IMR-90 (cell line): ENCODE measurements around the gene HCCS. TPM values are rescaled to one million over a fixed set of nuclear protein-coding genes. Genes with fewer than 3 reads are reported as not detected.

ENCODE experiments used
- ATAC-seq: fragments of 200-7000 bp; cut with Tn5 transposase; 2 replicates; pipeline ENCODE4 v1.9.1; 2020; ENCODE audit warnings: low read depth, mild to moderate bottlenecking, moderate library complexity
- BruUV-seq: library from RNA; stranded (reverse); fragments of 400-500 nt; replicated peaks from 2 replicates; lab custom pipeline; 2021; lab: Mats Ljungman, UMichigan
- CTCF ChIA-PET: fragments of 300-600 bp; formaldehyde crosslinking; extraction: SDS; loops from one replicate; lab custom pipeline; 2021; ENCODE audit warnings: antibody characterized with exemption; lab: Yijun Ruan, JAX
- POLR2A ChIA-PET: fragments of 300-600 bp; sonication (Branson Sonifier 250); formaldehyde crosslinking; loops from one replicate; lab custom pipeline; 2022; ENCODE audit warnings: antibody characterized with exemption; ENCODE audit not compliant: unreplicated experiment; lab: Charles Lee
- DNase-seq: peaks from one replicate; pipeline ENCODE4 v3.0.0; 2013
- H2AFZ ChIP-seq: replicated peaks from 2 replicates; pipeline ENCODE3; 2013; ENCODE audit warnings: low read length, mild to moderate bottlenecking; ENCODE audit not compliant: poor library complexity
- H2AK5ac ChIP-seq: 2 replicates; pipeline ENCODE4 v1.6.1; 2013; ENCODE audit warnings: low read depth, low read length, inconsistent platforms
- H2AK9ac ChIP-seq: replicated peaks from 2 replicates; pipeline ENCODE3; 2013; ENCODE audit warnings: mild to moderate bottlenecking, low read depth, low read length, moderate library complexity; ENCODE audit not compliant: poor library complexity
- H2BK120ac ChIP-seq: 2 replicates; pipeline ENCODE4 v1.6.1; 2013; ENCODE audit warnings: low read depth, low read length, inconsistent platforms
- H2BK15ac ChIP-seq: 3 replicates; pipeline ENCODE4 v1.6.1; 2013; ENCODE audit warnings: low read depth, low read length, inconsistent platforms
- H2BK20ac ChIP-seq: 2 replicates; pipeline ENCODE4 v1.6.1; 2013; ENCODE audit warnings: low read depth, mild to moderate bottlenecking, inconsistent platforms, low read length, moderate library complexity
- H2BK5ac ChIP-seq: 2 replicates; pipeline ENCODE4 v1.6.1; 2013; ENCODE audit warnings: mild to moderate bottlenecking, low read depth, low read length, inconsistent platforms; ENCODE audit not compliant: poor library complexity, severe bottlenecking
- H3K14ac ChIP-seq: replicated peaks from 2 replicates; pipeline ENCODE4 v1.6.1; 2013; ENCODE audit warnings: low read depth, low read length, inconsistent platforms
- H3K18ac ChIP-seq: 2 replicates; pipeline ENCODE4 v1.6.1; 2013; ENCODE audit warnings: low read depth, low read length, control low read depth
- H3K23ac ChIP-seq: 2 replicates; pipeline ENCODE4 v1.6.1; 2013; ENCODE audit warnings: low read depth, low read length, inconsistent platforms
- H3K27ac ChIP-seq: 2 replicates; pipeline ENCODE4 v1.5.1; 2013; ENCODE audit warnings: mild to moderate bottlenecking, control low read depth, low read length; ENCODE audit not compliant: insufficient read depth
- H3K27me3 ChIP-seq: 2 replicates; pipeline ENCODE4 v1.6.1; 2013; ENCODE audit warnings: low read length; ENCODE audit not compliant: control insufficient read depth, insufficient read depth
- H3K36me3 ChIP-seq: 2 replicates; pipeline ENCODE4 v1.6.1; 2013; ENCODE audit warnings: low read length, mixed read lengths; ENCODE audit not compliant: control insufficient read depth, insufficient read depth
- H3K4ac ChIP-seq: 2 replicates; pipeline ENCODE4 v1.6.1; 2013; ENCODE audit warnings: low read depth, low read length, inconsistent platforms
- H3K4me1 ChIP-seq: 2 replicates; pipeline ENCODE4 v1.6.1; 2013; ENCODE audit warnings: low read length, mixed read lengths; ENCODE audit not compliant: control insufficient read depth, insufficient read depth
- H3K4me2 ChIP-seq: 2 replicates; pipeline ENCODE4 v1.6.1; 2013; ENCODE audit warnings: low read depth, mild to moderate bottlenecking, control low read depth, low read length, moderate library complexity
- H3K4me3 ChIP-seq: 2 replicates; pipeline ENCODE4 v1.5.1; 2013; ENCODE audit warnings: low read depth, mild to moderate bottlenecking, control low read depth, low read length, moderate library complexity; ENCODE audit not compliant: insufficient read depth
- H3K56ac ChIP-seq: 2 replicates; pipeline ENCODE4 v1.6.1; 2013; ENCODE audit warnings: low read length, inconsistent platforms; ENCODE audit not compliant: insufficient read depth; ENCODE audit errors: extremely low read depth
- H3K79me1 ChIP-seq, 2 experiments: 2 replicates each; pipeline ENCODE4 v1.6.1; 2013; ENCODE audit warnings: low read length in 2 of 2, inconsistent platforms in 1 of 2, low read depth in 1 of 2
- H3K9ac ChIP-seq: 2 replicates; pipeline ENCODE4 v1.6.1; 2013; ENCODE audit warnings: low read depth, low read length, control low read depth
- H3K9me1 ChIP-seq: 2 replicates; pipeline ENCODE4 v1.6.1; 2013; ENCODE audit warnings: low read length, inconsistent platforms; ENCODE audit not compliant: insufficient read depth
- H3K9me3 ChIP-seq: 2 replicates; pipeline ENCODE4 v1.6.1; 2013; ENCODE audit warnings: low read length; ENCODE audit not compliant: control insufficient read depth, insufficient read depth
- H4K20me1 ChIP-seq: 2 replicates; pipeline ENCODE4 v1.6.1; 2013; ENCODE audit warnings: low read length, inconsistent platforms; ENCODE audit not compliant: insufficient read depth
- H4K5ac ChIP-seq: 2 replicates; pipeline ENCODE4 v1.6.1; 2013; ENCODE audit warnings: mild to moderate bottlenecking, low read depth, low read length, control low read depth
- H4K8ac ChIP-seq, 2 experiments: 2 replicates each; pipeline ENCODE4 v1.6.1; 2013; ENCODE audit warnings: low read depth in 2 of 2, low read length in 2 of 2, control low read depth in 1 of 2, inconsistent platforms in 1 of 2
- H4K91ac ChIP-seq: 2 replicates; pipeline ENCODE4 v1.6.1; 2013; ENCODE audit warnings: low read depth, low read length, inconsistent platforms; ENCODE audit not compliant: insufficient read depth
- BHLHE40 ChIP-seq: fragments of 150-350 bp; IDR thresholded peaks from 2 replicates; pipeline ENCODE4 v1.6.1; 2016; ENCODE audit warnings: mild to moderate bottlenecking, low read depth, low read length
- CEBPB ChIP-seq: IDR thresholded peaks from 2 replicates; pipeline ENCODE4 v1.6.1; 2012; ENCODE audit warnings: low read depth, low read length, improper control_type of control experiment
- CHD1 ChIP-seq: IDR thresholded peaks from 2 replicates; pipeline ENCODE4 v1.6.1; 2012; ENCODE audit warnings: low read depth, low read length, improper control_type of control experiment
- CTCF ChIP-seq: conservative IDR thresholded peaks from 2 replicates; pipeline ENCODE4 v1.5.1; 2012; ENCODE audit warnings: mild to moderate bottlenecking, low read depth, low read length, improper control_type of control experiment
- FOS ChIP-seq: fragments of 150-350 bp; IDR thresholded peaks from 2 replicates; pipeline ENCODE4 v1.6.1; 2016; ENCODE audit warnings: low read depth, low read length
- MAFK ChIP-seq: IDR thresholded peaks from 2 replicates; pipeline ENCODE4 v1.6.1; 2012; ENCODE audit warnings: low read depth, low read length, improper control_type of control experiment
- MAZ ChIP-seq: IDR thresholded peaks from 2 replicates; pipeline ENCODE4 v1.6.1; 2012; ENCODE audit warnings: low read depth, mild to moderate bottlenecking, low read length, improper control_type of control experiment, moderate library complexity, borderline replicate concordance
- MXI1 ChIP-seq: IDR thresholded peaks from 2 replicates; pipeline ENCODE4 v1.6.1; 2012; ENCODE audit warnings: low read depth, mild to moderate bottlenecking, low read length, moderate library complexity, borderline replicate concordance
- NFE2L2 ChIP-seq: fragments of 150-350 bp; IDR thresholded peaks from 2 replicates; pipeline ENCODE4 v1.6.1; 2016; ENCODE audit warnings: low read depth, mild to moderate bottlenecking, low read length
- POLR2A ChIP-seq: IDR thresholded peaks from 2 replicates; pipeline ENCODE4 v1.6.1; 2012; ENCODE audit warnings: mild to moderate bottlenecking, low read depth, low read length
- RAD21 ChIP-seq: IDR thresholded peaks from 2 replicates; pipeline ENCODE4 v1.6.1; 2012; ENCODE audit warnings: low read length, improper control_type of control experiment
- RCOR1 ChIP-seq: IDR thresholded peaks from 2 replicates; pipeline ENCODE4 v1.6.1; 2012; ENCODE audit warnings: mild to moderate bottlenecking, low read length, improper control_type of control experiment; ENCODE audit not compliant: insufficient replicate concordance
- RFX5 ChIP-seq: IDR thresholded peaks from 2 replicates; pipeline ENCODE4 v1.8.0; 2012; ENCODE audit warnings: low read depth, mild to moderate bottlenecking, low read length, moderate library complexity
- SMC3 ChIP-seq: fragments of 150-350 bp; IDR thresholded peaks from 2 replicates; pipeline ENCODE4 v1.6.1; 2016; ENCODE audit warnings: low read depth, mild to moderate bottlenecking, antibody characterized with exemption, low read length, moderate library complexity
- USF2 ChIP-seq: fragments of 150-350 bp; IDR thresholded peaks from 2 replicates; pipeline ENCODE4 v1.6.1; 2017; ENCODE audit warnings: mild to moderate bottlenecking, antibody characterized with exemption, low read length, low read depth
- dilution Hi-C: fragments of 300-500 bp; cut with HindIII; formaldehyde crosslinking; loops from one replicate; pipeline ENCODE4 v1.14.3; 2018; ENCODE audit warnings: low sequenced_read_pairs; ENCODE audit not compliant: unreplicated experiment
- in situ Hi-C: fragments of 300-500 bp; cut with MboI; formaldehyde crosslinking; loops from 3 replicates; pipeline ENCODE4 v1.14.3; 2019; ENCODE audit warnings: low sequenced_read_pairs, inconsistent platforms, mixed read lengths
- intact Hi-C: fragments of 100-400 bp; cut with micrococcal nuclease; formaldehyde crosslinking; loops from 2 replicates; pipeline ENCODE4 v1.10.0; 2022
- polyA plus RNA-seq, 3 experiments: library from polyadenylated mRNA; depleted of rRNA; stranded (reverse); fragments of >200 nt; gene quantifications; 2 replicates each; pipeline ENCODE4 v1.2.3, GENCODE V29; 2012; ENCODE audit warnings: low replicate concordance in 1 of 3
- total RNA-seq: library from RNA; depleted of rRNA; stranded (reverse); fragments of >200 nt; gene quantifications from 2 replicates; pipeline ENCODE4 v1.2.3, GENCODE V29; 2012
- TF ChIP-seq, protein P1 (sequence below): fragments of 150-350 bp; IDR thresholded peaks from 2 replicates; pipeline ENCODE4 v1.6.1; 2016; ENCODE audit warnings: low read depth, mild to moderate bottlenecking, low read length, moderate library complexity, borderline replicate concordance

Gene HCCS
- total and polyA plus RNA-seq, 2 of the 4 experiments (the other 2 are of a cell fraction) = 24.0 to 28.6 TPM

GRCh38 chrX:11099465-11099864, 11.7 kb upstream of the HCCS start:
- H2BK20ac ChIP-seq = 0 out of 2 replicates have a peak overlapping the region, but pooled peaks have one; percentile 16
- H3K79me1 ChIP-seq = no peaks in the 10 kb centered on the region
- no peak overlapping the region; the same call in 1 of the 2 replicates for H4K91ac ChIP-seq
- H2AK5ac ChIP-seq = peak overlapping the region; percentile 43; the same call in 1 of the 2 replicates
- no peak overlapping the region for H3K14ac ChIP-seq
- H4K5ac ChIP-seq = no peak overlapping the region
- H3K4me3 ChIP-seq = no peak overlapping the region
- in situ Hi-C loops (no loop called here), intact Hi-C loops (loop anchor here (1.0 kb wide), 1 partner anchor 245 kb away; no protein-coding TSS in a partner anchor), dilution Hi-C loops (no loop called here)
- H2BK5ac ChIP-seq = no peak overlapping the region
- no peak overlapping the region for H3K56ac ChIP-seq
- H4K8ac ChIP-seq = no peak overlapping the region
- CTCF ChIA-PET = interaction anchor here (0.6 kb wide), 1 partner anchor 263 kb away, joined by 4 read pairs; no protein-coding TSS in a partner anchor
- H3K9ac ChIP-seq = no peak overlapping the region
- H3K9me3 ChIP-seq = no peaks in the 10 kb centered on the region
- H2BK120ac ChIP-seq = no peak overlapping the region; the same call in 1 of the 2 replicates
- BruUV-seq = no TSS peak
- ATAC-seq (no peak), DNase-seq (no peak)
- no peaks in the 10 kb centered on the region for H4K20me1 ChIP-seq
- no peak overlapping the region for H2AFZ ChIP-seq
- no peak overlapping the region for H2AK9ac ChIP-seq
- no peak overlapping the region for H3K4me2 ChIP-seq
- TF ChIP-seq MXI1 (no peak), SMC3 (no peak), NFE2L2 (no peak), FOS (no peak), MAFK (no peak), RAD21 (no peak), CTCF (no peak), CEBPB (no peak), BHLHE40 (no peak), POLR2A (no peak), RCOR1 (no peak), USF2 (no peak), MAZ (no peak), CHD1 (no peak), RFX5 (no peak)
- TF ChIP-seq, protein P1, sequence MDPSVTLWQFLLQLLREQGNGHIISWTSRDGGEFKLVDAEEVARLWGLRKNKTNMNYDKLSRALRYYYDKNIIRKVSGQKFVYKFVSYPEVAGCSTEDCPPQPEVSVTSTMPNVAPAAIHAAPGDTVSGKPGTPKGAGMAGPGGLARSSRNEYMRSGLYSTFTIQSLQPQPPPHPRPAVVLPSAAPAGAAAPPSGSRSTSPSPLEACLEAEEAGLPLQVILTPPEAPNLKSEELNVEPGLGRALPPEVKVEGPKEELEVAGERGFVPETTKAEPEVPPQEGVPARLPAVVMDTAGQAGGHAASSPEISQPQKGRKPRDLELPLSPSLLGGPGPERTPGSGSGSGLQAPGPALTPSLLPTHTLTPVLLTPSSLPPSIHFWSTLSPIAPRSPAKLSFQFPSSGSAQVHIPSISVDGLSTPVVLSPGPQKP = no peak
- peak overlapping the region; percentile 43; the same call in 2 of the 3 replicates for H2BK15ac ChIP-seq
- no peaks in the 10 kb centered on the region for H3K9me1 ChIP-seq
- no peak overlapping the region for H3K27ac ChIP-seq
- no peak overlapping the region for H3K23ac ChIP-seq
- POLR2A ChIA-PET = no interaction called here
- 0 out of 2 replicates have a peak, but pooled peaks cover 2% of the 10 kb centered on the region for H3K4me1 ChIP-seq
- no peak overlapping the region for H3K18ac ChIP-seq
- H3K27me3 ChIP-seq = no peaks in the 10 kb centered on the region
- 0 out of 2 replicates have a peak overlapping the region, but pooled peaks have one; percentile 42 for H3K4ac ChIP-seq
- H3K36me3 ChIP-seq = no peaks in the 10 kb centered on the region
